SK-N-SH (cell line): ENCODE results near the gene PYDC1. TPM values are rescaled to one million over a fixed set of nuclear protein-coding genes. Genes with fewer than 3 reads are reported as not detected.

Experiments used
- CTCF ChIA-PET: fragments of 300-600, 350-600 bp; formaldehyde crosslinking; extraction: SDS; loops from one replicate; lab custom pipeline; 2021; lab: Yijun Ruan, JAX
- POLR2A ChIA-PET: fragments of 350-600 bp; sonication (Branson Sonifier 250); formaldehyde crosslinking; extraction: SDS; loops from one replicate; lab custom pipeline; 2020; ENCODE audit warnings: antibody characterized with exemption, inconsistent platforms; lab: Yijun Ruan, JAX
- DNase-seq: peaks from one replicate; pipeline ENCODE4 v3.0.0; 2012
- H2AFZ ChIP-seq: fragments of 200-600 bp; sonication (generic); 2 replicates; pipeline ENCODE4 v1.8.1; 2016; ENCODE audit warnings: antibody characterized with exemption, mild to moderate bottlenecking, low read depth
- H3F3A ChIP-seq: fragments of 200-600 bp; sonication (generic); replicated peaks from 2 replicates; pipeline ENCODE3; 2016; ENCODE audit warnings: antibody characterized with exemption, mild to moderate bottlenecking; ENCODE audit not compliant: insufficient read depth
- H3K27ac ChIP-seq, 2 experiments: fragments of 200-500 bp in 1 of 2; fragments of 200-600 bp in 1 of 2; sonication (Bioruptor generic) in 1 of 2; sonication (generic), shearing (Covaris generic) in 1 of 2; 2 replicates each; pipeline versions ENCODE4 v1.5.1 to v1.6.1; 2014 to 2016; ENCODE audit warnings: low read depth in 2 of 2, inconsistent platforms in 1 of 2, low read length in 1 of 2, mild to moderate bottlenecking in 1 of 2, mixed read lengths in 1 of 2
- H3K27me3 ChIP-seq: fragments of 200-600 bp; sonication (generic), shearing (Covaris generic); 2 replicates; pipeline ENCODE4 v1.6.1; 2016; ENCODE audit warnings: mixed run types; ENCODE audit not compliant: insufficient read depth
- H3K36me3 ChIP-seq, 2 experiments: fragments of 200-500 bp in 1 of 2; fragments of 200-600 bp in 1 of 2; sonication (Bioruptor generic) in 1 of 2; sonication (generic) in 1 of 2; replicated peaks in 1 of 2; 2 replicates each; pipeline versions ENCODE3 to v1.5.1; 2014 to 2016; ENCODE audit warnings: low read length in 1 of 2, mild to moderate bottlenecking in 1 of 2; ENCODE audit not compliant: insufficient read depth in 2 of 2, control insufficient read depth in 1 of 2
- H3K4me1 ChIP-seq, 2 experiments: fragments of 200-500 bp in 1 of 2; fragments of 200-600 bp in 1 of 2; sonication (Bioruptor generic) in 1 of 2; sonication (generic), shearing (Covaris generic) in 1 of 2; 2 replicates each; pipeline versions ENCODE4 v1.5.1 to v1.6.1; 2014 to 2016; ENCODE audit warnings: low read depth in 1 of 2, low read length in 1 of 2, mixed run types in 1 of 2; ENCODE audit not compliant: insufficient read depth in 2 of 2, control insufficient read depth in 1 of 2
- H3K4me2 ChIP-seq: fragments of 200-600 bp; sonication (generic), shearing (Covaris generic); 2 replicates; pipeline ENCODE4 v1.6.1; 2017; ENCODE audit warnings: mixed run types
- H3K4me3 ChIP-seq, 2 experiments: fragments of 200-500 bp in 1 of 2; fragments of 200-600 bp in 1 of 2; sonication (Bioruptor generic) in 1 of 2; sonication (generic), shearing (Covaris generic) in 1 of 2; 2 replicates each; pipeline versions ENCODE4 v1.5.1 to v1.8.1; 2014 to 2016; ENCODE audit warnings: low read depth in 2 of 2, inconsistent platforms in 1 of 2, low read length in 1 of 2, mild to moderate bottlenecking in 1 of 2, mixed read lengths in 1 of 2, moderate library complexity in 1 of 2
- H3K79me2 ChIP-seq: fragments of 200-600 bp; sonication (generic); 2 replicates; pipeline ENCODE4 v1.8.1; 2017; ENCODE audit warnings: mild to moderate bottlenecking; ENCODE audit not compliant: insufficient read depth
- H3K9ac ChIP-seq: fragments of 200-600 bp; sonication (generic); 2 replicates; pipeline ENCODE4 v1.6.1; 2017; ENCODE audit warnings: mixed run types
- H3K9me2 ChIP-seq: fragments of 200-600 bp; sonication (generic); 2 replicates; pipeline ENCODE4 v1.6.1; 2017; ENCODE audit warnings: mixed run types
- H3K9me3 ChIP-seq: fragments of 200-600 bp; sonication (generic); 2 replicates; pipeline ENCODE4 v1.6.1; 2017; ENCODE audit warnings: mixed run types, mild to moderate bottlenecking, moderate library complexity
- H4K20me1 ChIP-seq: fragments of 200-600 bp; sonication (generic); 2 replicates; pipeline ENCODE4 v1.6.1; 2017; ENCODE audit warnings: mild to moderate bottlenecking, mixed run types; ENCODE audit not compliant: insufficient read depth
- CHD2 ChIP-seq: fragments of 150-350 bp; IDR thresholded peaks from 2 replicates; pipeline ENCODE4 v1.6.1; 2018; ENCODE audit warnings: low read length; ENCODE audit not compliant: partially characterized antibody
- ELF1 ChIP-seq: IDR thresholded peaks from 2 replicates; pipeline ENCODE4 v1.4.0; 2012
- FOSL2 ChIP-seq: IDR thresholded peaks from 2 replicates; pipeline ENCODE4 v1.4.0; 2012; ENCODE audit warnings: low read depth, mild to moderate bottlenecking, moderate library complexity, borderline replicate concordance
- GABPA ChIP-seq: IDR thresholded peaks from 2 replicates; pipeline ENCODE4 v1.4.0; 2012; ENCODE audit warnings: low read depth, mild to moderate bottlenecking
- GATA2 ChIP-seq: sonication (generic); formaldehyde crosslinking; IDR thresholded peaks from 2 replicates; pipeline ENCODE4 v1.5.0; 2020; ENCODE audit warnings: mild to moderate bottlenecking, missing genetic modification reagents
- JUND ChIP-seq: IDR thresholded peaks from 2 replicates; pipeline ENCODE4 v1.4.0; 2012
- MEF2A ChIP-seq: IDR thresholded peaks from 2 replicates; pipeline ENCODE4 v1.4.0; 2012; ENCODE audit warnings: low read depth, borderline replicate concordance
- MXI1 ChIP-seq: IDR thresholded peaks from 2 replicates; pipeline ENCODE4 v1.6.1; 2012; ENCODE audit warnings: mild to moderate bottlenecking, low read depth, low read length, improper control_type of control experiment
- NFIC ChIP-seq: IDR thresholded peaks from 2 replicates; pipeline ENCODE4 v1.4.0; 2012; ENCODE audit warnings: borderline replicate concordance
- POLR2AphosphoS5 ChIP-seq: IDR thresholded peaks from 2 replicates; pipeline ENCODE4 v1.6.1; 2012; ENCODE audit warnings: low read depth, low read length
- RCOR1 ChIP-seq: fragments of 150-350 bp; IDR thresholded peaks from 2 replicates; pipeline ENCODE4 v1.6.1; 2017; ENCODE audit warnings: antibody characterized with exemption, low read length
- RFX5 ChIP-seq: IDR thresholded peaks from 2 replicates; pipeline ENCODE4 v1.6.1; 2012; ENCODE audit warnings: mild to moderate bottlenecking, improper control_type of control experiment, low read length
- RXRA ChIP-seq: IDR thresholded peaks from 2 replicates; pipeline ENCODE4 v1.4.0; 2012; ENCODE audit warnings: low read depth, mild to moderate bottlenecking, borderline replicate concordance
- SMC3 ChIP-seq: IDR thresholded peaks from 2 replicates; pipeline ENCODE4 v1.6.1; 2012; ENCODE audit warnings: low read depth, low read length, improper control_type of control experiment
- WGBS: methylation state at CpG from one replicate; pipeline ENCODE4 v1.1.6; 2017; ENCODE audit warnings: low lambda C conversion rate; 5-methylcytosine and 5-hydroxymethylcytosine counted together
- polyA plus RNA-seq, 3 experiments: library from polyadenylated mRNA; depleted of rRNA; stranded (reverse); fragments of >200 nt; gene quantifications; 2 replicates each; pipeline ENCODE4 v1.2.3, GENCODE V29; 2012
- TF ChIP-seq, protein P1 (sequence below): fragments of 200-600 bp; sonication (generic); IDR thresholded peaks from 2 replicates; pipeline ENCODE4 v1.6.1; 2017; ENCODE audit warnings: antibody characterized with exemption, mild to moderate bottlenecking, moderate library complexity
- TF ChIP-seq, protein P2 (sequence below): fragments of 150-350 bp; IDR thresholded peaks from 2 replicates; pipeline ENCODE4 v1.6.1; 2016; ENCODE audit warnings: mild to moderate bottlenecking, low read depth, low read length
- TF ChIP-seq, protein P3 (sequence below): IDR thresholded peaks from 2 replicates; pipeline ENCODE4; 2012
- TF ChIP-seq, protein P4 (sequence below): IDR thresholded peaks from 2 replicates; pipeline ENCODE4 v1.4.0; 2012; ENCODE audit warnings: low read depth

PYDC1 gene
- polyA plus RNA-seq, 1 of the 3 experiments (the other 2 are of a cell fraction) = not detected

DNA sequence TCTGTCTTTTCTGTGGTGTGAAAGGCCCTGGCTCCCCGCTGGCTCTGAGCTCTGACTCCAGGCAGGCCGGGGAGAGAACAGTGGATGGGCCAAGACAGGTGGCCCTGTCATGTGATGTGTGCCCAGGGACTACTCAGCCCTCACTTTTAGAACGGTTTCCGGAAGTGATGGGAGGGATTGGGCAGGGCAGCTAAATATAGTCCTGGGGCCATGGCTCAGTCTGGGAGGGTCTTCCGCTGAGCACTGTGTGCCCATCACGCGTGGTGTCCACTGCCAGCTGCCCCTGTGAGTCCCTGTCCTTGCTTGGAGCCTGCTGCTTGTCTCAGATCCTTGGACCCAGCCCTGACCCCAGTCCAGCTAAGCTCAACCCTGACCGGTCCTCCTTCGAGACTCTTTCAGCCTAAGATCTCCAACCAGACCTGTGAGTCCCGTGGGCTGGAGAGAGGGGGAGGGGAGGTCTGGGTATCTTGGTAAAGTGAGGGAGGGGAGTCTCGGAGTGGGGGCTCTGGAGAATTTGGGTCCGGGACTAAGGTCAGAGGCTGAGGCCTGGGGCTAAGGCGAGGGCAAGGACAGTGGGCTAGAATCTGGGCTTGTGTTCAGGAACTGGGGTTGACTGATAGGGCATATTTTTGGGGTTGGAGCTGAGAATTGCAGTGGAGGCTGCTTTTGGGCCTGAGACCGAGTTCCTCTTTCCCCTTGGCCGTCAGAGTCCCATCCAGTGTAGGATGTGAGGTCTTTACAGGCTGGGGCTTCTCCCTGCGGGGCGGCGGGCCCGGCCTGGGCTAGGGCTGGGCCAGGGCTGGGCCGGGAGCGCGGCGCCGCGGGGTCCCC is 2.8 kb downstream of the PYDC1 start, which contains the start of gene TRIM72:
Gene TRIM72 (plus strand): TSS at position 243 of the 831 bp plus-strand sequence. CDS start 620 bp downstream, outside the sequence.
- H3K36me3 ChIP-seq = no peaks in the 10 kb centered on the region
- no peak within 1 kb of the TSS for H3K27ac ChIP-seq
- H3K4me3 ChIP-seq = peak within 1 kb of the TSS; percentile 7 to 51; a peak in 2 of 4 replicates
- peak within 1 kb of the TSS; percentile 72; the same call in 1 of the 2 replicates for H2AFZ ChIP-seq
- no peaks in the 10 kb centered on the region; a peak in 1 of 4 replicates for H3K4me1 ChIP-seq
- peak within 1 kb of the TSS; percentile 79; the same call in 1 of the 2 replicates for H3K4me2 ChIP-seq
- no peaks in the 10 kb centered on the region for H3F3A ChIP-seq
- WGBS = 58% methylated on average over 10 of the region's 25 CpGs
- DNase-seq = no peak
- ChIA-PET POLR2A (interaction anchor here (0.5 to 1.4 kb wide), 2 partner anchors 34 kb away, joined by 3 to 5 read pairs; partner anchors contain the start of gene FUS), CTCF (interaction anchor here (1.0 to 1.2 kb wide), 2 partner anchors 9 to 12 kb away, joined by 3 to 4 read pairs; no protein-coding TSS in a partner anchor)
- peaks cover 70% of the 10 kb centered on the region for H3K27me3 ChIP-seq
- H3K9me2 ChIP-seq = no peaks in the 10 kb centered on the region
- no peaks in the 10 kb centered on the region for H3K79me2 ChIP-seq
- no peaks in the 10 kb centered on the region for H3K9me3 ChIP-seq
- TF ChIP-seq JUND (no peak), NFIC (no peak), CHD2 (no peak), SMC3 (no peak), GATA2 (CRISPR knock-in tag) (no peak), RFX5 (no peak), POLR2AphosphoS5 (no peak)
- TF ChIP-seq, protein P1, sequence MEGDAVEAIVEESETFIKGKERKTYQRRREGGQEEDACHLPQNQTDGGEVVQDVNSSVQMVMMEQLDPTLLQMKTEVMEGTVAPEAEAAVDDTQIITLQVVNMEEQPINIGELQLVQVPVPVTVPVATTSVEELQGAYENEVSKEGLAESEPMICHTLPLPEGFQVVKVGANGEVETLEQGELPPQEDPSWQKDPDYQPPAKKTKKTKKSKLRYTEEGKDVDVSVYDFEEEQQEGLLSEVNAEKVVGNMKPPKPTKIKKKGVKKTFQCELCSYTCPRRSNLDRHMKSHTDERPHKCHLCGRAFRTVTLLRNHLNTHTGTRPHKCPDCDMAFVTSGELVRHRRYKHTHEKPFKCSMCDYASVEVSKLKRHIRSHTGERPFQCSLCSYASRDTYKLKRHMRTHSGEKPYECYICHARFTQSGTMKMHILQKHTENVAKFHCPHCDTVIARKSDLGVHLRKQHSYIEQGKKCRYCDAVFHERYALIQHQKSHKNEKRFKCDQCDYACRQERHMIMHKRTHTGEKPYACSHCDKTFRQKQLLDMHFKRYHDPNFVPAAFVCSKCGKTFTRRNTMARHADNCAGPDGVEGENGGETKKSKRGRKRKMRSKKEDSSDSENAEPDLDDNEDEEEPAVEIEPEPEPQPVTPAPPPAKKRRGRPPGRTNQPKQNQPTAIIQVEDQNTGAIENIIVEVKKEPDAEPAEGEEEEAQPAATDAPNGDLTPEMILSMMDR = no peak
- no peak within 1 kb of the TSS for H3K9ac ChIP-seq
- no peaks in the 10 kb centered on the region for H4K20me1 ChIP-seq

DNA sequence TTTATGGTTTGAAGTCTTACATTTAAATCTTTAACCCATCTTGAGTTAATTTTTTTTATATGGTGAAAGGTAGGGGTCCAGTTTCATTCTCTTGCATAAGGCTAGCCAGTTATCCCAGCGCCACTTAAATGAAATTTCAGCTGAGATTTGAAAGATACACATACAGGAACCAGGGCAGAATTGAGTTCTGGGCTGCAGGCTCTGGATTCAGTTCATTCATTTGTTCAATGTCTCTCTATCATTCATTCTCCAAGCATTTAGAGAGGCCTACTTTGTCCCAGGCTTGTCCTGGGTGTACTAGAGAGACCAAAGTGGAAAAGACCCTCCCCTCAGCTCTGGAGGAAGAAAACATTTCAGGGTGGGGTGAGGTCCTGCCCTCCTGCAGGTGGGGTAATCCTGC is 3.6 kb downstream of the PYDC1 start:
- CTCF ChIA-PET = interaction anchor here (1.0 to 1.2 kb wide), 2 partner anchors 9 to 12 kb away, joined by 3 to 4 read pairs; no protein-coding TSS in a partner anchor
- Histone ChIP-seq H3K27ac (no peak overlapping the region), H3F3A (no peaks in the 10 kb centered on the region), H3K4me2 (no peak overlapping the region), H3K27me3 (peaks cover 67% of the 10 kb centered on the region), H3K36me3 (no peaks in the 10 kb centered on the region), H3K4me3 (no peak overlapping the region), H3K4me1 (no peaks in the 10 kb centered on the region; a peak in 1 of 4 replicates), H3K9ac (no peak overlapping the region), H3K9me3 (no peaks in the 10 kb centered on the region), H4K20me1 (no peaks in the 10 kb centered on the region), H2AFZ (no peak overlapping the region), H3K9me2 (no peaks in the 10 kb centered on the region), H3K79me2 (no peaks in the 10 kb centered on the region)
- no peak for TF ChIP-seq MEF2A
- TF ChIP-seq, protein P1 = no peak
- no peak for TF ChIP-seq GABPA
- TF ChIP-seq, protein P2, sequence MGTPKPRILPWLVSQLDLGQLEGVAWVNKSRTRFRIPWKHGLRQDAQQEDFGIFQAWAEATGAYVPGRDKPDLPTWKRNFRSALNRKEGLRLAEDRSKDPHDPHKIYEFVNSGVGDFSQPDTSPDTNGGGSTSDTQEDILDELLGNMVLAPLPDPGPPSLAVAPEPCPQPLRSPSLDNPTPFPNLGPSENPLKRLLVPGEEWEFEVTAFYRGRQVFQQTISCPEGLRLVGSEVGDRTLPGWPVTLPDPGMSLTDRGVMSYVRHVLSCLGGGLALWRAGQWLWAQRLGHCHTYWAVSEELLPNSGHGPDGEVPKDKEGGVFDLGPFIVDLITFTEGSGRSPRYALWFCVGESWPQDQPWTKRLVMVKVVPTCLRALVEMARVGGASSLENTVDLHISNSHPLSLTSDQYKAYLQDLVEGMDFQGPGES = no peak
- no peak for TF ChIP-seq RXRA
- TF ChIP-seq, protein P3, sequence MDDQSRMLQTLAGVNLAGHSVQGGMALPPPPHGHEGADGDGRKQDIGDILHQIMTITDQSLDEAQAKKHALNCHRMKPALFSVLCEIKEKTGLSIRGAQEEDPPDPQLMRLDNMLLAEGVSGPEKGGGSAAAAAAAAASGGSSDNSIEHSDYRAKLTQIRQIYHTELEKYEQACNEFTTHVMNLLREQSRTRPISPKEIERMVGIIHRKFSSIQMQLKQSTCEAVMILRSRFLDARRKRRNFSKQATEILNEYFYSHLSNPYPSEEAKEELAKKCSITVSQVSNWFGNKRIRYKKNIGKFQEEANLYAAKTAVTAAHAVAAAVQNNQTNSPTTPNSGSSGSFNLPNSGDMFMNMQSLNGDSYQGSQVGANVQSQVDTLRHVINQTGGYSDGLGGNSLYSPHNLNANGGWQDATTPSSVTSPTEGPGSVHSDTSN = no peak
- no peak for TF ChIP-seq RCOR1
- TF ChIP-seq MXI1 = no peak
- TF ChIP-seq, protein P4, sequence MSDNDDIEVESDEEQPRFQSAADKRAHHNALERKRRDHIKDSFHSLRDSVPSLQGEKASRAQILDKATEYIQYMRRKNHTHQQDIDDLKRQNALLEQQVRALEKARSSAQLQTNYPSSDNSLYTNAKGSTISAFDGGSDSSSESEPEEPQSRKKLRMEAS = no peak
- no peak for TF ChIP-seq CHD2
- TF ChIP-seq ELF1 = no peak
- no peak for TF ChIP-seq FOSL2
- POLR2A ChIA-PET = interaction anchor here (0.5 kb wide), 1 partner anchor 33 kb away, joined by 3 read pairs; no protein-coding TSS in a partner anchor
- DNase-seq = no peak
- WGBS = 17% methylated on average over 1 of the region's 1 CpG
